ENCODE results near the gene SLC9A9. TPM values are rescaled to one million over a fixed set of nuclear protein-coding genes. Genes with fewer than 3 reads are reported as not detected.

Gene SLC9A9
- total RNA-seq, 1 experiment from 2014 or later = not detected

DNA sequence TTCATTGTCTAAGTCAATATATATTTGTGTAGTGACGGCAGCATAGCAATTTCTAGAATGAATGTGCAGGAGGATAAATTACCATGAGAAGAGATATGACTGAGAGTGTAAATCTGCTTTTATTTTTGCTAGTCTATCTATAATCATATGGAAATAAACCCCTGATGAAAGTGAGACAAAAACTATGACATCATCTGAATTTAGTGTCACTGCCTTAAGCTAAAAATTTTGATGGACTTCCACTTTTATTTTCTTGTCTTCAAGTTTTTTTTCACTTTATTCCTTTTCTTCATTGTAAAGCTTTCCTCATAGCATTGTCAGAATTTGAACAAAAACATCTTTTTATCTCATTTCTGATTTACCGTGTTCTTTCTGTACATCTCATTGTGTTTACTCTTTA lies 486.7 kb downstream of the SLC9A9 start:
- no peak for DNase-seq (ENCODE audit: low spot score)

DNA sequence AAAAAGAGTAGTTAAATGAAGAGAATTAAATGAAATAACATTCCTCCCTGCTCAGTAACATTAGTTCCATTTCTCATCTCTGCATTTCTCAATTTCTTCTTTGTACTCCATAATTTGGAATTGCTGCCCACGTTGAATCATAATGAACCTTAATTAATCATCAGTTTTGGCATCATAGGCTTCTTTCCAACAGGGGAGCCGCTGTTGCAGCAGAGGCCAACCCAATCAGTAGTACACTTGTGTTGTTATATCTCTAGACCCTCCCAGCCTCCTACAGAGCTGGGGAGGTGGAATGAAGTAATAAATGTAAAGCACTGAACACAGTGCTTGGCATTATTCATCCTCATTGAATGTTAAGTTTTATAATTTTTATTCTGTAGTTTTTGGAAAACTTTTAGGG lies 488.0 kb downstream of the SLC9A9 start:
- no peak for DNase-seq (ENCODE audit: low spot score)

DNA sequence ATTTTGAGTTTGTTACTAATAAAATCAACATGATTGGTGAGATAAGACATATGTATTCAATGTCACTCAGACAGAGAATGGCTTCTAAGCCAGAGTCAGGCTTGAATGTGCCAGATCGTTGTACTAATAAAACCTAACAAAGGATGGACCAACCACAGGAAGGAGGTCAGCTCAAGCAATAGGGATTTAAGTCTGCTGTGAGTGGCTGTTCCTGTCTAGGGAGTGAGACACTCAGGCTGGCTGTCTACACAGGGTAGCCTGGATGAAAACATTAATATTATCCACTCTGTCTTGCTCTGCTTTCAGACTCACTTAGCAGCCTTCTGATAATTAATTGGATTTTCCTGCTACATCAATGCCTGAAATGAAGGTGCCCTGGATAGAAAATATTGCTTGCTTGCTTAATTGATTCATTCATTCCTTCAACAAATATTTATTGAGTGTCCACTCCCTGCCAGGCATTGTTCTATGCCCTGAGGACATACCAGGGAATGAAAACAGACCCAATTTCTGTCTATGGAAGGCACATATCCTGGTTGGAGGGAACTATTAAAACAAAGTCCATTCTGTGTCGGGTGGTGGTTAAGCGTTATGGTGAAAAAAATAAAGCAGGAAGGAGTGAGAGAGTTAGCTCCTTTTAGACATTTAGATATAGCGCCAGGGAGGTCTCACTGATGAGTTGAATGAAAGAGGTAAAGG lies 489.3 kb downstream of the SLC9A9 start:
- DNase-seq (ENCODE audit: low spot score) = no peak

DNA sequence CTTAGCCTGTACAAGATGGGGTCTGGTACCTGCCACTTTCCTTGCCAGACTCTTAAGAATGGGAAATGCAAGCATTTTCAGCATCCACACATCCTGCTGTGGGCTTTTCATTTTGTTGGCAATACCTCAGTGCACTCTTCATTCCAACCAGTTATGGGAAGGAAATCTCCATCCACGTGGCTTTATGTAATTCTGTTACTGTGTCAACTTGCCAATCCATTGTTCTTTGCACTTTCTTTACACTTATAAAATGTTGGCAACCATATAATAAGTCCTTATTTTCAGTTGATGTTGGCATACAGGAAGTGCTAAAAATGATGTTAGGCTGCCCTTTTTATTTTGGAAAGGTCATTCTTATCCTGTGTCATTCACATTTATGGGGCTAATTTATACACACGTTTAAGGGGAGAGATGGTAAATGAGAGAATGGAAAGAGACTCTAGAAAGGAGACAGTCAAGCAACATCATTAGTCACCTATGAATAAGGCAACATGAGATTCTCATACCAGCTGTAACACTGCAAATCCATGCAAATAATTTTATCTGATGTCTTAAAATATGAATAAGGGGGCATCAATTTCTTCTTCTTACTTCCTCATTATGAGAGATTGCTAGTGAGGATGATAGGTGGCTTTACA lies 490.0 kb downstream of the SLC9A9 start:
- no peak for DNase-seq (ENCODE audit: low spot score)

DNA sequence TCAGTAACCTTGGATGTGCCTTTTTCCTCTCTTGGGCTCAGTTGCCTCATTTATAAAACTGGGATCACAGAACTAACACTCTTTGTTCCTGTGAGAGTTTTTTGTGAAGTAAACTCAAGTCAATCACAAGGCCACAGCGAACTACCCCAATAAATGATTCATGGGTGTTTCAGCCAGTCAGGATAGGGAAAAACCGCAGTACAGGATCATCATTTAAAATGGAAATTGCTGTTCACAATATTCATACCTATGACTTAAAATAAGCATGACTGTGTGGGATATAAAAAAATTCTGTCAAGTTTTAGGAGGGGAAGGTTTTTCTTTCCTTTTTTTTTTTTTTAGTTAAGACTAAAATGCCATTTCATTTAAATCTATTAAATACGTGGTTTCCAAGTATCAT lies 490.6 kb downstream of the SLC9A9 start:
- DNase-seq (ENCODE audit: low spot score) = no peak

DNA sequence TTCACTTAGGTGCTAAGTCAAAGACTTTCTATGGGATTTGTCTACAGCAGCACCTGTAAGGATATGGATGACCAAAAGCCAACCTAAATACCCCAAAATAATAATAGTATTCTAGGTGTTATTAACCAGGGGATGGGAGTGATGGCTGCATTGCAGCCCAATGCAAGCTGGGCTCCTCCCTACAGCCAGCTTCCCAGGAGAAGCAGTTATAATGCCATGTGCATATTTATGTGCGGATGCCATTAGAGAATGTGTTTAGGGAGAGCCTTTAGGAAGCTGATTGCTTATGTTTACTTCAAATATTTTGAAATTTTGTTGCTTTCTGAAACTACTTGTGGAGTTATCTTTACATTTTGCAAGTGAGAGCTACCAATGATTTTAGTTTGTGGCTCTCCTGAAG lies 491.4 kb downstream of the SLC9A9 start:
- no peak for DNase-seq (ENCODE audit: low spot score)

DNA sequence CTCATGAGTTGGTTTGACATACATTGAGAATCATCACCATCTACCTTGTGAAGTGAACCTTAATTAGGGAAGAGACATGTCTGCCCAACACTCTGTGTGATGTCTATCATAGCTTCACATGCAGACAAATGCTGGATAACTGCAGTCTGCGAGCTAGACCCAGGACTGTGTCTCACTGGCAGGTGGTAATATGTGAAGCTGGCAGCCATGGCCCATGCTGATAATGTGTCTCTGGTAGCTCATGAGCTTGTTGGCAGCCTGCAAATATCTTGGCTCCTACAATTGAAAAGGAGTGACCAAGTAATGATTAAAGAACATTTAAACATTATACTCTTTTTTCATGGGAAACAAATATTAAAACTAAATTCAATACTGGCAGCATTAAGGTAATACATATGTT lies 493.9 kb downstream of the SLC9A9 start:
- DNase-seq (ENCODE audit: low spot score) = no peak

DNA sequence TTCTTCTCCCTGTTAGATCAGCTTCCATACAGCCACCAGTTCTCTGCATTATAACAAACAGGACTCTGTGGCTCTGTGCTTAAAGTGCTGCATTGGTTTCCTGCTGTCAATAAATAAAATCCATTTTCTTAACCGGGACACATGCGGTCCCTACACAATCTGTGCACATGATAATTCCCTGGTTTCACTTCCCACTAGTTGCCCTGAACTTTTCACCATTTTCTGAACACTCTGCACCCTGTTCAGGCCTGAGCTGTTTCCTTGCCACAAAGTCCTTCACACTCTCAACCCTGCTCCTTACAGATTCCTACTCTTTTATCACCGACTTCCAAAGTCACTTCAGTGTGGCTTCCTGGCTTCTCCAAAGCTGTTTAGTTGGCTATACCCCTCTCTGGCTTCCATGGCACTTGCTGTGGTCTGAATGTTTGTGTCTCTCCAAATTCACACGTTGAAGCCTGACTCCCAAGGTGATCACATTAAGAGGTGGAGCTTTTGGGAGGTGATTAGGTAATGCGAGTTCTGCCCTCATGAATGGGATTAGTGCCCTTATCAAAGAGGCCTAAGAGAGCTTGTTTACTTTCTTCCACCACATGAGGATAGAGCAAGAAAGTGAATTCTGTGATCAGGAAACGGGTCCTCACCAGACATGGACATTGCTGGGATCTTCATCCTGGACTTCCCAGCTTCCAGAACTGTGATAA lies 495.3 kb downstream of the SLC9A9 start:
- no peak for DNase-seq (ENCODE audit: low spot score)

DNA sequence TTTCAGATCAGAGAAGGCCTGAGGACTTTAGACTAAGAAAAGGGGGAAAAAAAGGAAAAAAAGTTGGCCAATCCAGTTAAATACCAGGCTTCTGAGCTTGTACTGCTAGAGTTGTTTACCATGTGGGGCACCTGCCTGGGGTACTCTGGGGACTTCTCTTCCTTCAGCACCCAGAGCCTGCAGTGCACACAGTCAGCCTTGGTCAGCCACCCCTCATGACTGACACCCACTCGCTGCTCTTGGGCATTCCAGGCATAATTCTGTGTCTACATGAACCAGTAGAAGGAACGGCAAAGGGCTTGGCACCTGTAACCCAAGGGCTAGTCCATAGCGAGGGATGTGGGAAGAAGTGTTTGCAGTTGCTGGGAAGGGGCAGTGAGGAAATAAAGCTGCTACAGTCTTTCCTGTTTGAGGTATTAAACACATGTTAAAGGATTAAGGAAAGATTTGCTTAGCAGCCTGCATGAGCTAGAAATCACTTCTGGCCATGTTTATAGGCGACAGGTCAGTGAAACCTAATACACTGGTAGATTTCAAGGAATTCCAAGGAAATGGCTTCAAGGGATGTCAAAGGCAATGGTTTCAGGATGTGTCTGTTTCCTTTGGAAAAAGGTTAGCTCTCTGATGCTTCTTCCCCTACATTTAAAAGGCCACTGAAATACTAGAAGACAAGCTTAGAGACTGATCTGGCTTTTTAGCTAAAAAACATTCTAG lies 496.2 kb downstream of the SLC9A9 start:
- DNase-seq (ENCODE audit: low spot score) = no peak

DNA sequence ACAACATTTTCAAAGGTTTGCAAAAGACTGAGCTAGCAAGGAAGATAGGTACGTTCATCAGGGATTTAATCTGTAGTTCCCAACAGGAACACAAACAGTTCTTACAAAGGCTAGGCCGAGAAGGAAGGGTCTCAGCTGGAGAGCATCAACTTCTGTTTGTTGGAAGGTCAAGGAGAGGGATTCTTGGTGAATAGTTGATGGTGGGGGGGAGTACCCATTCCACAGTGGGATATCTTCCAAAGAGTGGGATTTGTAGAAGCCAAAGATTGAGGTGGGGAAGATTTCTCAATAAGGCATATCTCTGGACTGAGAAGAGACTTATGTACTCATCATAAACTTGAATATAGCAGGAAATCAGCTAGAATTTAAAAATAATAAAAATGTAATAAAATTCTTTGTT lies 496.9 kb downstream of the SLC9A9 start:
- DNase-seq (ENCODE audit: low spot score) = no peak

DNA sequence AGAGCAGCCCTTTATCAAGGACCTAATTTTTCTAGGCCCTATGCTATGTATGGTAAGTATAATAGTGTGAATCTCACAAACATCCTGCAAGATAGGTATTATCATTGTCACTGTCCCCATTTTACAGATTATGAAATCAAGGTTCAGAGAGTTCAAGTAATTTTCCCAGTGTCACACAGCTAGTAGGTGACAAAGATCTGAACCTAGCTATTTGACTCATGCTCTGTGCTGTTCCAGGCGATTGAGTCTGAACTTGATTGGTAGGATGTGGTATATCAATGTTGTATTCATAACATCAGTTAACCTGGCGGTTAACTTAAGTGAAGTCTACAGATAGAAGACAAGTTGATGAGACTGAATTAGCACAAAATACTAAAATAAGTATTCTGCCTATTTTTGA lies 498.8 kb downstream of the SLC9A9 start:
- DNase-seq (ENCODE audit: low spot score) = no peak

DNA sequence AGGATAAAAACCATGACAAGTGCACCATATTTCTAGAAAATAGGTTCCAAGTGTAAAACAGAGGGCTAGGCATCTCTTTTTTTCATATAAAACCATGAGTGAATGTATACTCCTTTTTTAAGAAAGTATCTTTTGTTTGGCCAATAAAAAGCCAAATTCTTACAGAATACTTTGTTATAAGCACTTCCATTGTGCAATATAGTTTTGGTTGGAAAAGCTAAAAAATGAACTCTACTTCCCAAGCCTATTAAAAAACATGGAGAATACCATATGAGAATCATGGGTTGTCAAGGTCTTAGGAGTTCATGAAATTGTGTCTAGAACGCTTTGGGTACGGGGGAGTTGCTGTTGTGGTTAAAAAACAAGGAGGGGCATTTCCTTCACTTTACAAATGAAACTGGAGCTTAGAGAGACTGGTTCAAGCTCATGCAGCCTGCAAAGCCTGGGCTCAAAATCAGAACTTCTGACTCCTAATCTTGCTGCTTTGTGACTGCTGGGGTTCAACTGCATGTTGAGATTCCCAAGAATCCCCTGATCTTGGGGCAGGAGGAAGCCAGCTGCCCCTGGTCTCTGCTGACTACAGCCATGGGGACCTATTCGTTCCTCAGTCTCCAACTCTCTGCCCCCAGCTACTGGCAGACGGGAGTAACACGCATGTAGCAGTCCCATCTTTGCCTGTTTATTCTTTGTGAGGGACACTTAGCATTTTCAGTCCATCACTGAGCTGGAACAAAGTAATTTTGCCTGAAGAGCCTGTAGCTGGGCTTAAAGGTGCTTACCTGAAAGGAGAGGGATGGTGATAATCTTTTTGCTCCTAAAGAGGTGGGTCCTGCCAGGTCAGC lies 499.6 kb downstream of the SLC9A9 start:
- no peak for DNase-seq (ENCODE audit: low spot score)

DNA sequence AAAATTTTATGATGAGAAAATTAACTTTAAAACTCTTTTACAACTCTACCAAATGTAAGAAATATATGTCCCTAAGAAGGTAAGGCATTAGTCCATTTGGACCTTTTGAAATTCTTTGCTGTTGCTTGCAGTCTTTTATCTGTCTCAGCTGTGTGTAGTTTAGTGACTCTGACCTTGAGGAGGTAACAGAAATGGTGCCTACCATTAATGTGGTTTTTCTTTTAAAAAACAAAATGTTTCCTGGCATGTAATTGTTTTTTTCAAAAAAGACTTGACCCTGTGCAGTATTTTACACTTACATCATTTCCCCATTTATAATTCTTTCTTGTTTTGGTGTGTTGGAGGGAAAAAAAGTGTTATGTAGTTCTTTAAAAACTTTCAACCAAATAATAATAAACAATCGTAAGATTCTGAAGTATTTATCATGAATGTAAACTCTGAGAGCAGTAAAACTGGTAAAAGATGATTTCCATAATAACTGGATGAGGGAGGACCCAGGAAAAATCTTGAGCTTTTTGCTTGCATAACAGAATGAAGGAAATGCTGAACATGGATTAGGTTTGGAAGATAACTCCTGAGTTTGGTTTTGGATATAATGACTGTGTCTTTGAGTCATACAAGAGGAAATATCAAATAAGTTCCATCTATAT lies 503.6 kb downstream of the SLC9A9 start:
- no peak for DNase-seq (ENCODE audit: low spot score)

DNA sequence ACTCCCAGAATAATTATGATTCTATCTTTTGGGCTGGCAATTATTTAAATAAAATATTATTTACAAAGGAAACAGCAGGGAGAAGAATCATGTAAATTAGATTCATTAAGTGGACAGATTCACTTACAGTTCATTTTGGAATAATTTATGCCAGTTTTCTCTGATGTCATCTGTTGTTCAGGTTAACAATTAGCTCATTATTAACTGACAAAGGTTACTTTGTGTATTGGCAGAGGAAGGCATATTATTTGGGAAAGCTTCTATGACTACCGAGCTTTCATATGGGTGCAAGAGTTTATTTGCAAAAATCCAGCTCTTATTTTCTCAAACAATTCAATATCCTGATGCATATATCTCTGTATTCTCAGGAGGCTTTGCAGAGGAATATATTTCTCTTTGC lies 504.3 kb downstream of the SLC9A9 start:
- no peak for DNase-seq (ENCODE audit: low spot score)

DNA sequence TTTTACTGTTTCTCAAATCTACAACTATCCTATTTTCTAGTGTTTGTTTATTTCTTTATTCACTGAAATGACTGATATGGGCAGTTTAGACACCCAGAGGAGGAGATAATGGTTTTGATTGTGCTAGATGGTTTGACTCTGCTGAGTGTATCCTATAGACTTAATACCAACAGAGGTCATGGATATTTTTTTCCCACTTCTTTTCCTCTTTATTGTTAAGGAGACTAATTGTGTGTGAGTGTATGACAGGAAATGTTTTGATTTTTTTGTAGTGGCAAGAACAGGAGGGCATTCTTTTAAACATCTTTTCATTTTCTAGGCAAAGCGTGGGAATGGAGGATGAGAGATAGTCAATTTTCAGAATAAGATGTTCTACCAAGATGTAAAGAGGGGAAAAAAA lies 505.2 kb downstream of the SLC9A9 start:
- DNase-seq (ENCODE audit: low spot score) = no peak

DNA sequence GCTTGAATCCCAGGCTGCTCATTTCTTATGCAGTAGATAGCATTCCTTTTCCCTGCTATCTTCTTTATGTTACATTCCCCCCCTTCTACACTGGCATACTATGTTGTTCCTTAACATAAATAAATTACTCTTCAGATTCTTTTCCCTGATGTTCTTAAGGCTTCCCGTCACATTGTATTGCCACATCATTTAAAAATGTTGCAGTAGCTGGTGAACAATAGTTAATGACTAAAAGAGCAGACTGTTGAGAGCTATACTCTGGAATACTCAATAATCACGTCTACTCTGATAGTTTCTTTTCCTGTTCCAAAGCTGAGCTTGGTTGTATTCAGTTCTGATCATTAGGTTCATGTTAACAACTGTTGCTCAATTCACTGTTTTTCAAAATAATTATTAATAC lies 508.8 kb downstream of the SLC9A9 start:
- no peak for DNase-seq (ENCODE audit: low spot score)

DNA sequence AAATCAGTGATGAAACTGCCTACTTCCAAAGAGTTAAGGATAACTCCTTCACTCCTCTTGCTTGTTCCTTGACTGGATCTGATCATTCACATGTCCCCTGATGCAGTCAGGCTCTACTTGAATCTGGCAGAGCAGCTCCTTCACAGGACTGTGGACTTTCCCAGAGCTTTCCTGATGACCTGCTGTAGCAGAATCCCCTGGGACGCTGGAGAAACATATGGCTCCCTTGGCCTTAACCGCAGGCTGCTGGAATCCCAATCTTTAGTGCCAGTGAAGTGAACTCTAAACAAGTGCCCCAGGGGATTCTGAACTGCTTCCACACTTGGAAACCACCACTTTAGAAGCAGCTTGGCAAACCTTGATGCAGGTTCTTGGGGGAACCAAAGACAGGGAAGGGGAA lies 510.9 kb downstream of the SLC9A9 start:
- no peak for DNase-seq (ENCODE audit: low spot score)

DNA sequence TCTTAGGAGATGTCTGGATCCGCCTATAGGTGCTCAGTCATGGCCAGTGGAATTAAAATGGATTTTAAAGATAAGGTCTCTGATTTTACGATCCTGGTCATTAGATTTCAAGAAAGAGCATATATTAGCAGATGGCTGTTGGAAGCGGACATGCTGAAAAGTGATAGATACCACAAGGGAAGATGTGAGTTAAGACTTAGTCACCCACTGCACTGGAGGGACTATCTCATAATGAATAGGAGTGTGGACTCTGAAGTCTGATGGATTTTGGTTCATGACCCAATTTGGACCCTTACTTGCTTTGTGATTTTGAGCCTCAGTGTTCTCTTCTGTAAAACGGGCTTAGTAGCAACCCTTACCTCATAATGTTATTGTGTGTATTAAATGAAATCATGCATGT lies 514.0 kb downstream of the SLC9A9 start:
- DNase-seq (ENCODE audit: low spot score) = no peak

DNA sequence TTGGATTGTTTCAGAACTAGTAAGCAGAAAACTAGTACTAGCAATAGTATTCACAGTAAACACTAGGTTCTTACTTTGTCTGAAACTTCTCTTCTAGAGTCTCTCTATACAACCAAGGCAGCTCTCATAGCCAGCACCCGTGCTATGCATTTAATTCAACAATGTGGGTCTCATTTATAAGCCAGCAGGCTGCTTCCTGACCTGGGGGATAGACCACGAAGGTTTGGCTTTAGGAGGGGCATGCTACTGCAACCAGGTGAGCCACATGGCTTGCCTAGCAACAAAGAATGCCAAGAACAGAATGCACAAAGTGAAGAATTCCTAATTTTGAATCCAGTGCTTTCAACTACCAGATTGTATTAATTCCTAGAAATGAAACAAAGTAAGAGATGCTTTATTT lies 514.9 kb downstream of the SLC9A9 start:
- no peak for DNase-seq (ENCODE audit: low spot score)

DNA sequence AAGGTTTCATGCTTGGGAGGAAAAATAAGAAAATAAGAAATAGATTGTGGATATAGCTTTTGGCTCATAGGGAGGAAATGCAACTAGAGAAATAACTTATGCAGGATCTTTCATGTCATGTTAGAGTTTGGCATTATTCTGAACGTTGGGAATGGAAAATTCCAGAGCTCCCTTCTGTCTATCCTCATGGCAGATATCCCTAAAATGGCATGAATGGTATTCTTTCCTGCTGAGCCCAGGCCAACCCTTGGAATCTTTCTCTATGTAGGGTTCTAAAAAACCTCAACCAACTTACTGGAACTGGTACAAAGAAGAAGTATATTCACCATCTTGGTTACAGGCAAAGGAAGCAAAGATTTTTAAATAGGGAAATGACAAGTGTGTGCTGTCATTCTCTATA lies 516.2 kb downstream of the SLC9A9 start:
- DNase-seq (ENCODE audit: low spot score) = no peak

DNA sequence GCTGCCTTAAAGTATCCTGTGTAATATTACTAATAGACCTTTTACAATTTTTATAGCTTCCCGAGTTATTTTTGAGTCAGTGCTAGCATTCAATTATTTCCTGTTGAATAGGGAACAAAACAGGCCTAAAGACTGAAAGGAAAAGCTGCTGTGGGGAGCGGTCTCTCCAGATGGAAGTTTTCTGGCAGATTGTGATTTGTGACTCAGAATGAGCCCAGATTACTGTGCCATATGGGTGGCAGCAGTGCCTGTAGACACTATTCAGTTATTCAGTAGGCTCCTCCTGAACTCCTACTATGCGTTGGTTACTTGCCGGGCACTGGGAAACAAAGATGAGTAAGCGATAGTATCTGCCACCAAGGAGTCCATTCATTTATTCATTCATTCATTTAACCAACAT lies 516.9 kb downstream of the SLC9A9 start:
- no peak for DNase-seq (ENCODE audit: low spot score)
